ENCODE measurements around the gene LENG8. TPM values are rescaled to one million over a fixed set of nuclear protein-coding genes. Genes with fewer than 3 reads are reported as not detected.

The LENG8 gene
- total RNA-seq, 1 donor from 2014 or later = 36.6 TPM

GRCh38 chr19:54412877-54413276 lies 36.1 kb upstream of the LENG8 start:
- Histone ChIP-seq H3K9me3 (ENCODE audit: low read depth) (no peaks in the 10 kb centered on the region), H3K27me3 (peaks cover 11% of the 10 kb centered on the region), H3K27ac (no peak overlapping the region), H3K4me2 (no peak overlapping the region), H3F3A (ENCODE audit: low read depth) (peaks cover 12% of the 10 kb centered on the region), H3K36me3 (no peaks in the 10 kb centered on the region), H3K4me3 (no peak overlapping the region), H3K9ac (no peak overlapping the region), H3K4me1 (peaks cover 11% of the 10 kb centered on the region), H4K20me1 (ENCODE audit: low read depth) (peaks cover 14% of the 10 kb centered on the region), H2AFZ (replicated peaks) (no peak overlapping the region), H3K79me2 (ENCODE audit: low read depth) (peaks cover 26% of the 10 kb centered on the region)
- Mint-ChIP-seq H3K4me3 (no peak overlapping the region), H3K4me1 (peaks cover 19% of the 10 kb centered on the region), H3K9me3 (peaks cover 15% of the 10 kb centered on the region), H3K27ac (no peak overlapping the region), H3K36me3 (peaks cover 12% of the 10 kb centered on the region), H3K27me3 (ENCODE audit: insufficient read depth, low read depth) (peaks cover 23% of the 10 kb centered on the region)
- DNase-seq (ENCODE audit: low spot score) = no peak
- TF ChIP-seq CTCF (IDR thresholded peaks at IDR 0.05) (no peak), EZH2 (IDR thresholded peaks at IDR 0.05) (no peak), EZH2phosphoT487 (IDR thresholded peaks at IDR 0.05) (no peak)

GRCh38 chr19:54414156-54414555 lies 34.8 kb upstream of the LENG8 start:
- Mint-ChIP-seq H3K4me3 (peak overlapping the region; percentile 87), H3K9me3 (peaks cover 10% of the 10 kb centered on the region), H3K4me1 (peaks cover 27% of the 10 kb centered on the region), H3K27me3 (ENCODE audit: insufficient read depth, low read depth) (peaks cover 21% of the 10 kb centered on the region), H3K27ac (peak overlapping the region; percentile 0), H3K36me3 (peaks cover 12% of the 10 kb centered on the region)
- no peak overlapping the region for H3K4me2 ChIP-seq
- H3K9ac ChIP-seq = no peak overlapping the region
- H2AFZ ChIP-seq (replicated peaks) = no peak overlapping the region
- no peaks in the 10 kb centered on the region for H3K36me3 ChIP-seq
- peaks cover 18% of the 10 kb centered on the region for H3F3A ChIP-seq (ENCODE audit: low read depth)
- H3K27me3 ChIP-seq = peaks cover 11% of the 10 kb centered on the region
- H3K4me1 ChIP-seq = peaks cover 24% of the 10 kb centered on the region
- H3K9me3 ChIP-seq (ENCODE audit: low read depth) = no peaks in the 10 kb centered on the region
- peaks cover 38% of the 10 kb centered on the region for H3K79me2 ChIP-seq (ENCODE audit: low read depth)
- TF ChIP-seq CTCF (IDR thresholded peaks at IDR 0.05) = no peak
- no peak for TF ChIP-seq EZH2phosphoT487 (IDR thresholded peaks at IDR 0.05)
- no peak for TF ChIP-seq EZH2 (IDR thresholded peaks at IDR 0.05)
- peaks cover 17% of the 10 kb centered on the region for H4K20me1 ChIP-seq (ENCODE audit: low read depth)
- no peak overlapping the region for H3K4me3 ChIP-seq
- H3K27ac ChIP-seq = no peak overlapping the region
- no peak for DNase-seq (ENCODE audit: low spot score)

- Histone ChIP-seq H3K4me3 (peak within 1 kb of the TSS; percentile 100), H2AFZ (replicated peaks) (no peak within 1 kb of the TSS), H3K27me3 (peaks cover 11% of the 10 kb centered on the region), H3K9ac (peak within 1 kb of the TSS; percentile 61), H3F3A (ENCODE audit: low read depth) (peaks cover 30% of the 10 kb centered on the region), H3K9me3 (ENCODE audit: low read depth) (no peaks in the 10 kb centered on the region), H4K20me1 (ENCODE audit: low read depth) (peaks cover 17% of the 10 kb centered on the region), H3K27ac (peak within 1 kb of the TSS; percentile 67), H3K36me3 (no peaks in the 10 kb centered on the region), H3K79me2 (ENCODE audit: low read depth) (peaks cover 46% of the 10 kb centered on the region), H3K4me2 (peak within 1 kb of the TSS; percentile 99), H3K4me1 (peaks cover 34% of the 10 kb centered on the region)
- peak; percentile 78 for DNase-seq (ENCODE audit: low spot score)
- Mint-ChIP-seq H3K9me3 (peaks cover 8% of the 10 kb centered on the region), H3K36me3 (peaks cover 12% of the 10 kb centered on the region), H3K27ac (peak within 1 kb of the TSS; percentile 83), H3K27me3 (ENCODE audit: insufficient read depth, low read depth) (peaks cover 18% of the 10 kb centered on the region), H3K4me3 (peak within 1 kb of the TSS; percentile 87), H3K4me1 (peaks cover 36% of the 10 kb centered on the region)
- TF ChIP-seq CTCF (IDR thresholded peaks at IDR 0.05) = peak; percentile 65
- no peak for TF ChIP-seq EZH2phosphoT487 (IDR thresholded peaks at IDR 0.05)
- TF ChIP-seq EZH2 (IDR thresholded peaks at IDR 0.05) = no peak
These were observed 33.6 kb upstream of the LENG8 start, which contains the start of gene TTYH1 for GRCh38 chr19:54415208-54415900. TSS of gene TTYH1 (plus strand) at chr19:54415464. CDS start at chr19:54415553, 89 bp downstream.
